Measurements from ENCODE around the gene GIMAP5. TPM values are rescaled to one million over a fixed set of nuclear protein-coding genes. Genes with fewer than 3 reads are reported as not detected.

The GIMAP5 gene
- polyA plus RNA-seq, 1 experiment = not detected

DNA sequence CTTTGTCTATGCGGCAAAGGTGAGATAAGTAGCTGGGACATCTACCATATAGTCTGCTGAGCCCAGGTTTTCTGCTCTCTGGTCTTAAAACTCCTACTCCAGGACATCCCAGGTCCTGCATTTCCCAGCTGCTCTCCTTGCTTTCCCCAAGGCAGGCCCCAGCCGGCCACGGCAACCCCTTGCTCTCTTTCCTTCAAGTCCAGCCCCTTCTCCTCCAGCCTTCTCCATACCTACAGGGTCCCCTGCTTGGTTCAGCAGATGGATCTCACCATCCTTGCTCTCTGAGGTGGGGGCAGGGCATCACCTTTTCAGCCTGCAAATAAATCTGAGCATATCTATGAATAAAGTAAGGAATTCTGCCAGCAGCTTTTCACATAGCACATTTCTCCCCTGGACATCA lies 8.7 kb downstream of the GIMAP5 start:
- Histone ChIP-seq H3K9me3 (ENCODE audit: control insufficient read depth, insufficient read depth, low read length) (no peaks in the 10 kb centered on the region; the same call in 1 of the 2 replicates), H3K27me3 (ENCODE audit: control insufficient read depth, insufficient read depth, low read length) (no peaks in the 10 kb centered on the region), H3K27ac (ENCODE audit: low read depth, low read length) (no peak overlapping the region), H3K4me3 (ENCODE audit: low read depth, low read length) (no peak overlapping the region)
- CTCF ChIA-PET = no interaction called here
- DNase-seq (ENCODE audit: low read depth, low spot score) = no peak
- TF ChIP-seq, protein P1, sequence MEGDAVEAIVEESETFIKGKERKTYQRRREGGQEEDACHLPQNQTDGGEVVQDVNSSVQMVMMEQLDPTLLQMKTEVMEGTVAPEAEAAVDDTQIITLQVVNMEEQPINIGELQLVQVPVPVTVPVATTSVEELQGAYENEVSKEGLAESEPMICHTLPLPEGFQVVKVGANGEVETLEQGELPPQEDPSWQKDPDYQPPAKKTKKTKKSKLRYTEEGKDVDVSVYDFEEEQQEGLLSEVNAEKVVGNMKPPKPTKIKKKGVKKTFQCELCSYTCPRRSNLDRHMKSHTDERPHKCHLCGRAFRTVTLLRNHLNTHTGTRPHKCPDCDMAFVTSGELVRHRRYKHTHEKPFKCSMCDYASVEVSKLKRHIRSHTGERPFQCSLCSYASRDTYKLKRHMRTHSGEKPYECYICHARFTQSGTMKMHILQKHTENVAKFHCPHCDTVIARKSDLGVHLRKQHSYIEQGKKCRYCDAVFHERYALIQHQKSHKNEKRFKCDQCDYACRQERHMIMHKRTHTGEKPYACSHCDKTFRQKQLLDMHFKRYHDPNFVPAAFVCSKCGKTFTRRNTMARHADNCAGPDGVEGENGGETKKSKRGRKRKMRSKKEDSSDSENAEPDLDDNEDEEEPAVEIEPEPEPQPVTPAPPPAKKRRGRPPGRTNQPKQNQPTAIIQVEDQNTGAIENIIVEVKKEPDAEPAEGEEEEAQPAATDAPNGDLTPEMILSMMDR (IDR thresholded peaks at IDR 0.05; ENCODE audit: low read depth, low read length) = no peak
- POLR2A ChIA-PET = no interaction called here

DNA sequence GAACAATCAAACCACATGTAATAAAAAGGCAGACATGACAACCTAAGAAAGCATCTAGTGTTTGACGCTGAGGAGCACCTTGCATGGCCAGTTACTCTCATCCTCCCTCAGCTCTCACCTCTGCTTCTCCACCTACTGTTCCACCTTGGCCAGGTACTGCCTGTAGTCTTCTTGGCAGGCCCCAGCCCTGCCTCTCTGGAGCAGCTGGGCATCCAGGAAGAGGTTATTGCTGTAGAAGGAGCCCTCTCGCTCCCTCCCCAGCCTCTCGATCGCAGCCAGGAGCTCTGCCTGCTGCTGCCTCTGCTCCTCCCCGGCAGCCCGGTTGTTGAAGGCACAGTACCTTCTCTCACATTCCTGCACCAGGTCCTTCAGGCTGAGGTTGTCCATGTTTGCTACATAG lies 9.7 kb downstream of the GIMAP5 start:
- Histone ChIP-seq H3K9me3 (ENCODE audit: control insufficient read depth, insufficient read depth, low read length) (no peaks in the 10 kb centered on the region; the same call in 1 of the 2 replicates), H3K27ac (ENCODE audit: low read depth, low read length) (no peak overlapping the region), H3K4me3 (ENCODE audit: low read depth, low read length) (no peak overlapping the region), H3K27me3 (ENCODE audit: control insufficient read depth, insufficient read depth, low read length) (no peaks in the 10 kb centered on the region)
- DNase-seq (ENCODE audit: low read depth, low spot score) = no peak
- POLR2A ChIA-PET = no interaction called here
- TF ChIP-seq, protein P1 (IDR thresholded peaks at IDR 0.05; ENCODE audit: low read depth, low read length) = no peak
- CTCF ChIA-PET = no interaction called here

GRCh38 chr7:150748376-150748775 lies 11.2 kb downstream of the GIMAP5 start:
- CTCF ChIA-PET = no interaction called here
- TF ChIP-seq, protein P1 (IDR thresholded peaks at IDR 0.05; ENCODE audit: low read depth, low read length) = no peak
- POLR2A ChIA-PET = no interaction called here
- no peak overlapping the region for H3K4me3 ChIP-seq (ENCODE audit: low read depth, low read length)
- no peaks in the 10 kb centered on the region for H3K27me3 ChIP-seq (ENCODE audit: control insufficient read depth, insufficient read depth, low read length)
- no peak for DNase-seq (ENCODE audit: low read depth, low spot score)
- no peaks in the 10 kb centered on the region; the same call in 1 of the 2 replicates for H3K9me3 ChIP-seq (ENCODE audit: control insufficient read depth, insufficient read depth, low read length)
- no peak overlapping the region for H3K27ac ChIP-seq (ENCODE audit: low read depth, low read length)

DNA sequence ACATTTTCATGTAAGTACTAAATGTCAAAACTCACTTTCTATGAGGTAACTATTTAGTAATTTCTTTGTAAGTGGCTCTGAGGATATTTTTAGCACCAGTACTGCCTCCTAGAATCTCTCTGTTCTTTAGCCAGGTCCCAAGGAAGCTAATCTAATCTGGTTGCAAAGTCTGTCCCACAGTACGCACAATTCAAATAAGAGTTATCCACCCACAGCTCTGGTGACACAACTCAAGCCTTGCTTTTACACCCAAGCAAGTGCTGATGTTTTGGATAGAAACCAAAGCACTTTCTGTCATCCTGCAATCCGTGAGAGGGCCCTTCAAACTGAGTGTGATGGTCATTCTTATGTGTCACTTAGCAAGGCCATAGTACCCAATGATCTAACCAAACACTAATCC lies 14.5 kb downstream of the GIMAP5 start:
- POLR2A ChIA-PET = no interaction called here
- TF ChIP-seq, protein P1 (IDR thresholded peaks at IDR 0.05; ENCODE audit: low read depth, low read length) = no peak
- CTCF ChIA-PET = no interaction called here
- Histone ChIP-seq H3K27ac (ENCODE audit: low read depth, low read length) (no peak overlapping the region), H3K27me3 (ENCODE audit: control insufficient read depth, insufficient read depth, low read length) (no peaks in the 10 kb centered on the region), H3K4me3 (ENCODE audit: low read depth, low read length) (no peak overlapping the region), H3K9me3 (ENCODE audit: control insufficient read depth, insufficient read depth, low read length) (no peaks in the 10 kb centered on the region; the same call in 1 of the 2 replicates)
- no peak for DNase-seq (ENCODE audit: low read depth, low spot score)

GRCh38 chr7:150753239-150753638 lies 16.0 kb downstream of the GIMAP5 start:
- Histone ChIP-seq H3K9me3 (ENCODE audit: control insufficient read depth, insufficient read depth, low read length) (no peaks in the 10 kb centered on the region), H3K4me3 (ENCODE audit: low read depth, low read length) (no peak overlapping the region), H3K27ac (ENCODE audit: low read depth, low read length) (no peak overlapping the region), H3K27me3 (ENCODE audit: control insufficient read depth, insufficient read depth, low read length) (no peaks in the 10 kb centered on the region)
- ChIA-PET CTCF (no interaction called here), POLR2A (no interaction called here)
- TF ChIP-seq, protein P1 (IDR thresholded peaks at IDR 0.05; ENCODE audit: low read depth, low read length) = no peak
- DNase-seq (ENCODE audit: low read depth, low spot score) = no peak
